K562 (cell line): ENCODE data around the gene INPP1. TPM values are rescaled to one million over a fixed set of nuclear protein-coding genes. Genes with fewer than 3 reads are reported as not detected.

ENCODE experiments used
- ATAC-seq: fragments of 200-7000 bp; cut with Tn5 transposase; 3 replicates; pipeline ENCODE4 v1.9.1; 2020; ENCODE audit warnings: moderate library complexity
- BruUV-seq: library from RNA; stranded (reverse); fragments of 400-500 nt; replicated peaks from 2 replicates; lab custom pipeline; 2021; lab: Mats Ljungman, UMichigan
- CTCF ChIA-PET: fragments of 300-600 bp; formaldehyde crosslinking; extraction: SDS; loops from one replicate; lab custom pipeline; 2021; ENCODE audit warnings: low intra/inter-chr PET ratio; lab: Yijun Ruan, JAX
- POLR2A ChIA-PET: fragments of 300-600, 350-650 bp; sonication (Branson Sonifier 250); formaldehyde crosslinking; extraction: SDS; loops from one replicate; lab custom pipeline; 2021; ENCODE audit warnings: antibody characterized with exemption, inconsistent platforms; lab: Yijun Ruan, JAX
- DNase-seq, 4 experiments: peaks; one replicate each; pipeline versions ENCODE4 v3.0.0 to v3.0.0-alpha.2; 2011 to 2018; ENCODE audit warnings: low spot score in 3 of 4, mixed read lengths in 3 of 4; ENCODE audit errors: extremely low read depth in 1 of 4
- FAIRE-seq: peaks from 2 replicates; lab custom pipeline; 2011; peaks lifted over from hg19 to GRCh38; lab: Jason Lieb, UNC
- H2AFZ ChIP-seq: 2 replicates; pipeline ENCODE4 v1.6.0; 2011; ENCODE audit warnings: low read depth, low read length, control low read depth, inconsistent platforms
- H3K27ac ChIP-seq: fragments of 200-600 bp; 3 replicates; pipeline ENCODE4 v1.8.0; 2011; ENCODE audit warnings: low read depth, mild to moderate bottlenecking, control low read depth, inconsistent platforms, low read length, moderate library complexity, mixed read lengths; ENCODE audit errors: extremely low read depth
- H3K27me3 ChIP-seq, 2 experiments: fragments of 300-600 bp in 1 of 2; 2 replicates in 1 of 2; 3 replicates in 1 of 2; pipeline versions ENCODE4 v1.6.0 to v1.8.0; 2011; ENCODE audit warnings: inconsistent platforms in 2 of 2, low read length in 2 of 2, mild to moderate bottlenecking in 1 of 2, mixed read lengths in 1 of 2, moderate library complexity in 1 of 2; ENCODE audit not compliant: control insufficient read depth in 2 of 2, insufficient read depth in 2 of 2
- H3K36me3 ChIP-seq: fragments of 300-600 bp; 3 replicates; pipeline ENCODE4 v1.8.0; 2011; ENCODE audit warnings: mild to moderate bottlenecking, low read length, inconsistent platforms; ENCODE audit not compliant: control insufficient read depth, insufficient read depth
- H3K4me1 ChIP-seq, 2 experiments: fragments of 200-600 bp in 1 of 2; replicated peaks in 1 of 2; 2 replicates in 1 of 2; 3 replicates in 1 of 2; pipeline versions ENCODE4 v1.5.1 to v1.8.0; 2011; ENCODE audit warnings: inconsistent platforms in 2 of 2, low read length in 2 of 2, mild to moderate bottlenecking in 1 of 2, mixed read lengths in 1 of 2, moderate library complexity in 1 of 2; ENCODE audit not compliant: control insufficient read depth in 2 of 2, insufficient read depth in 2 of 2
- H3K4me2 ChIP-seq: 2 replicates; pipeline ENCODE4 v1.6.1; 2011; ENCODE audit warnings: low read length, control low read depth, inconsistent platforms, mixed read lengths; ENCODE audit not compliant: insufficient read depth
- H3K4me3 ChIP-seq: fragments of 200-600 bp; sonication (generic), shearing (Covaris generic); 2 replicates; pipeline ENCODE4 v1.5.1; 2016; ENCODE audit warnings: control low read depth, inconsistent platforms
- H3K79me2 ChIP-seq: fragments of 200-600 bp; 3 replicates; pipeline ENCODE4 v1.8.0; 2011; ENCODE audit warnings: low read length, inconsistent platforms; ENCODE audit not compliant: control insufficient read depth, insufficient read depth
- H3K9ac ChIP-seq, 2 experiments: 2 replicates each; pipeline versions ENCODE4 v1.6.0 to v1.6.1; 2011; ENCODE audit warnings: low read depth in 2 of 2, low read length in 2 of 2, control low read depth in 1 of 2, inconsistent platforms in 1 of 2, mild to moderate bottlenecking in 1 of 2, mixed read lengths in 1 of 2; ENCODE audit not compliant: insufficient read depth in 1 of 2
- H3K9me1 ChIP-seq: one replicate; pipeline ENCODE4 v1.6.0; 2011; ENCODE audit warnings: inconsistent platforms, mild to moderate bottlenecking, low read length, moderate library complexity; ENCODE audit not compliant: control insufficient read depth, insufficient read depth
- H3K9me3 ChIP-seq: replicated peaks from 2 replicates; pipeline ENCODE4 v1.5.1; 2011; ENCODE audit warnings: low read depth, low read length, inconsistent platforms; ENCODE audit not compliant: control insufficient read depth, insufficient read depth
- H4K20me1 ChIP-seq: replicated peaks from 2 replicates; pipeline ENCODE4 v1.6.1; 2011; ENCODE audit warnings: low read length, inconsistent platforms, mixed read lengths; ENCODE audit not compliant: control insufficient read depth, insufficient read depth
- DMBX1 ChIP-seq: fragments of 250-450 bp; sonication (Bioruptor Pico); IDR thresholded peaks from 2 replicates; pipeline ENCODE4 v1.8.0; 2022; ENCODE audit warnings: inconsistent platforms, mild to moderate bottlenecking, moderate library complexity, borderline replicate concordance
- MIER1 ChIP-seq: fragments of 450-650 bp; IDR thresholded peaks from 2 replicates; pipeline ENCODE4 v1.6.1; 2016; ENCODE audit warnings: antibody characterized with exemption, mild to moderate bottlenecking, low read depth
- NR1H2 ChIP-seq: sonication (generic); formaldehyde crosslinking; IDR thresholded peaks from 2 replicates; pipeline ENCODE4 v1.4.0; 2020; ENCODE audit warnings: mild to moderate bottlenecking, missing genetic modification reagents
- PHF21A ChIP-seq: fragments of 450-650 bp; IDR thresholded peaks from 2 replicates; pipeline ENCODE4 v1.6.1; 2017; ENCODE audit warnings: low read depth, borderline replicate concordance
- PURB ChIP-seq: sonication (generic); formaldehyde crosslinking; IDR thresholded peaks from 2 replicates; pipeline ENCODE4 v1.9.0; 2021; ENCODE audit warnings: low read depth, mild to moderate bottlenecking, missing genetic modification reagents
- SIN3B ChIP-seq: fragments of 450-650 bp; IDR thresholded peaks from 2 replicates; pipeline ENCODE4 v1.6.1; 2017; ENCODE audit warnings: low read depth, mild to moderate bottlenecking, moderate library complexity
- SMARCA5 ChIP-seq: fragments of 450-650 bp; IDR thresholded peaks from 2 replicates; pipeline ENCODE4 v1.6.1; 2016
- SMARCE1 ChIP-seq: fragments of 450-650 bp; IDR thresholded peaks from 2 replicates; pipeline ENCODE4 v1.7.1; 2016; ENCODE audit warnings: mild to moderate bottlenecking
- TEAD4 ChIP-seq, 2 experiments: sonication (generic) in 1 of 2; formaldehyde crosslinking in 1 of 2; IDR thresholded peaks; 2 replicates each; pipeline versions ENCODE4 v1.6.1 to v1.8.0; 2012 to 2022; ENCODE audit warnings: borderline replicate concordance in 1 of 2, inconsistent platforms in 1 of 2, low read length in 1 of 2, mild to moderate bottlenecking in 1 of 2, missing genetic modification reagents in 1 of 2
- ZNF644 ChIP-seq: fragments of 200-800 bp; sonication (Bioruptor generic); IDR thresholded peaks from 2 replicates; pipeline ENCODE4 v1.6.1; 2016; ENCODE audit warnings: low read depth, missing genetic modification characterization, missing compliant biosample characterization
- in situ Hi-C: fragments of 300-500 bp; cut with MboI; formaldehyde crosslinking; loops from 4 replicates; pipeline ENCODE4 v1.15.0; 2018; ENCODE audit warnings: inconsistent platforms, mixed read lengths
- intact Hi-C: fragments of 100-400 bp; cut with micrococcal nuclease; formaldehyde crosslinking; loops from 2 replicates; pipeline ENCODE4 v1.14.2; 2022
- polyA plus RNA-seq, 8 experiments: library from polyadenylated mRNA; depleted of rRNA in 4 of 8; stranded (reverse) in 5 of 8; unstranded in 3 of 8; fragments of >200 nt; fragmentation: Nextera tagmentation in 2 of 8; fragmentation: Illumina TruSeq in 1 of 8; extraction: Ambion mirVana in 2 of 8; extraction: Trizol in 1 of 8; gene quantifications; 2 replicates each; pipeline versions ENCODE4 v1.2.1 to v1.2.3, GENCODE V29; 2011 to 2014; ENCODE audit warnings: inconsistent platforms in 1 of 8, missing spikeins in 1 of 8
- total RNA-seq, 7 experiments: library from RNA; depleted of rRNA in 6 of 7; stranded (reverse); fragments of >200 nt in 6 of 7; fragmentation: Illumina TruSeq in 2 of 7; extraction: Trizol in 2 of 7; gene quantifications; 2 replicates each; pipeline versions ENCODE4 v1.2.1 to v1.2.3, GENCODE V29; 2011 to 2021; ENCODE audit warnings: low replicate concordance in 1 of 7
- TF ChIP-seq, protein P1 (sequence below): fragments of 250-450 bp; sonication (Bioruptor Pico); IDR thresholded peaks from 2 replicates; pipeline ENCODE4 v1.4.0; 2020; ENCODE audit warnings: mild to moderate bottlenecking, moderate library complexity
- TF ChIP-seq, protein P2 (sequence below): sonication (generic); formaldehyde crosslinking; IDR thresholded peaks from 2 replicates; pipeline ENCODE4 v1.8.0; 2022; ENCODE audit warnings: mild to moderate bottlenecking, missing genetic modification reagents
- TF ChIP-seq, protein P3 (sequence below): fragments of 450-650 bp; formaldehyde crosslinking; IDR thresholded peaks from 2 replicates; pipeline ENCODE4 v1.4.0; 2020; ENCODE audit warnings: mild to moderate bottlenecking

Gene INPP1
- total and polyA plus RNA-seq, 9 of the 15 experiments (the other 6 are each of a cell fraction or from before 2014, with no cell fraction given) = 3.7 to 11.8 (median 6.5) TPM

DNA sequence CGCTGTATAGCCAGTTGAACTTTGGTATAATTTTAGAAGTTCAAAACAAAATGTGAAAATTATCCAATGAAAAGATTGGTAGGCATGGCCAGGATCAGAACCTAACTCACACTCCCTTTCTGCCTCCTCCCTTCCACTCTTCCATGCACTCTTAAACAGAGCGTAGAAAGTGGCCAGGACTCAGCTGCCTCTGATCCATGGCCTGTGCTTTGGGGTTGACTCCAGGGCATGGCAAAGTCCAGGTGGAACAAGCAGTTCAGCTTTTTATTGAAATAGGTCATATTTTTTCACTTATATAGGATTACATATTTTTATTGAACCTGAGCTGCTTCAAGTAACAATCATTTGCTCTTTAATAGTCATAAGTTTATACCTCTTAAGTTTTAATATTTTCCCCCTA is 26.2 kb downstream of the INPP1 start (continued):
- TF ChIP-seq ZNF644 (tag) = no peak
- no peak for TF ChIP-seq MIER1
- TF ChIP-seq, protein P1, sequence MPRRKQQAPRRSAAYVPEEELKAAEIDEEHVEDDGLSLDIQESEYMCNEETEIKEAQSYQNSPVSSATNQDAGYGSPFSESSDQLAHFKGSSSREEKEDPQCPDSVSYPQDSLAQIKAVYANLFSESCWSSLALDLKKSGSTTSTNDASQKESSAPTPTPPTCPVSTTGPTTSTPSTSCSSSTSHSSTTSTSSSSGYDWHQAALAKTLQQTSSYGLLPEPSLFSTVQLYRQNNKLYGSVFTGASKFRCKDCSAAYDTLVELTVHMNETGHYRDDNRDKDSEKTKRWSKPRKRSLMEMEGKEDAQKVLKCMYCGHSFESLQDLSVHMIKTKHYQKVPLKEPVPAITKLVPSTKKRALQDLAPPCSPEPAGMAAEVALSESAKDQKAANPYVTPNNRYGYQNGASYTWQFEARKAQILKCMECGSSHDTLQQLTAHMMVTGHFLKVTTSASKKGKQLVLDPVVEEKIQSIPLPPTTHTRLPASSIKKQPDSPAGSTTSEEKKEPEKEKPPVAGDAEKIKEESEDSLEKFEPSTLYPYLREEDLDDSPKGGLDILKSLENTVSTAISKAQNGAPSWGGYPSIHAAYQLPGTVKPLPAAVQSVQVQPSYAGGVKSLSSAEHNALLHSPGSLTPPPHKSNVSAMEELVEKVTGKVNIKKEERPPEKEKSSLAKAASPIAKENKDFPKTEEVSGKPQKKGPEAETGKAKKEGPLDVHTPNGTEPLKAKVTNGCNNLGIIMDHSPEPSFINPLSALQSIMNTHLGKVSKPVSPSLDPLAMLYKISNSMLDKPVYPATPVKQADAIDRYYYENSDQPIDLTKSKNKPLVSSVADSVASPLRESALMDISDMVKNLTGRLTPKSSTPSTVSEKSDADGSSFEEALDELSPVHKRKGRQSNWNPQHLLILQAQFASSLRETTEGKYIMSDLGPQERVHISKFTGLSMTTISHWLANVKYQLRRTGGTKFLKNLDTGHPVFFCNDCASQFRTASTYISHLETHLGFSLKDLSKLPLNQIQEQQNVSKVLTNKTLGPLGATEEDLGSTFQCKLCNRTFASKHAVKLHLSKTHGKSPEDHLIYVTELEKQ (CRISPR knock-in tag) = no peak

DNA sequence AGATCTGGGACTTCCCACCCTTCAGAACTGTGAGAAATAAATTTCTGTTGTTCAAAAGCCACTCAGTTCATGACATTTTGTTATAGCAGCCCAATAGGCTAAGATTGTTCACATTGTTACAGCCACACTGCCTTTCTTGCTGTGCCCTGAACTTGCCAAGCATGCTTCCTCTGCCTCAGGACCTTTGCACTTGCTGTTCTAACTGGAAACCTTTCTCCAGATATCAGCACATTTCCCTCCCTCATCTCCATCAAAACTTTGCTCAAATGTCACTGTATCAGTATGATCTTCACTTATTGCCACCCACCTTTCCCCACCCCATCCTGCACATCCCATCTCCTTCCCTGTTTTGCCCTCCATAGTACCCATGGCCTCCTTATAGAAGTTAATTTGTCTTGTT is 32.7 kb downstream of the INPP1 start:
- ChIA-PET POLR2A (no interaction called here), CTCF (no interaction called here)
- H3K9me3 ChIP-seq = no peaks in the 10 kb centered on the region
- peaks cover 5 to 26% of the 10 kb centered on the region in 2 experiments; a peak in 4 of 5 replicates for H3K4me1 ChIP-seq
- no peak overlapping the region for H3K9ac ChIP-seq
- no peak for DNase-seq
- no peaks in the 10 kb centered on the region for H4K20me1 ChIP-seq
- H3K9me1 ChIP-seq = no peaks in the 10 kb centered on the region
- intact Hi-C loops (no loop called here), in situ Hi-C loops (no loop called here)
- BruUV-seq = no TSS peak
- ATAC-seq = no peak
- no peak overlapping the region for H2AFZ ChIP-seq
- no peak overlapping the region for H3K4me3 ChIP-seq
- no peaks in the 10 kb centered on the region for H3K36me3 ChIP-seq
- no peak for FAIRE-seq
- H3K79me2 ChIP-seq = no peaks in the 10 kb centered on the region
- no peaks in the 10 kb centered on the region for H3K27me3 ChIP-seq
- no peak overlapping the region for H3K4me2 ChIP-seq
- H3K27ac ChIP-seq = no peak overlapping the region
- TF ChIP-seq, protein P2, sequence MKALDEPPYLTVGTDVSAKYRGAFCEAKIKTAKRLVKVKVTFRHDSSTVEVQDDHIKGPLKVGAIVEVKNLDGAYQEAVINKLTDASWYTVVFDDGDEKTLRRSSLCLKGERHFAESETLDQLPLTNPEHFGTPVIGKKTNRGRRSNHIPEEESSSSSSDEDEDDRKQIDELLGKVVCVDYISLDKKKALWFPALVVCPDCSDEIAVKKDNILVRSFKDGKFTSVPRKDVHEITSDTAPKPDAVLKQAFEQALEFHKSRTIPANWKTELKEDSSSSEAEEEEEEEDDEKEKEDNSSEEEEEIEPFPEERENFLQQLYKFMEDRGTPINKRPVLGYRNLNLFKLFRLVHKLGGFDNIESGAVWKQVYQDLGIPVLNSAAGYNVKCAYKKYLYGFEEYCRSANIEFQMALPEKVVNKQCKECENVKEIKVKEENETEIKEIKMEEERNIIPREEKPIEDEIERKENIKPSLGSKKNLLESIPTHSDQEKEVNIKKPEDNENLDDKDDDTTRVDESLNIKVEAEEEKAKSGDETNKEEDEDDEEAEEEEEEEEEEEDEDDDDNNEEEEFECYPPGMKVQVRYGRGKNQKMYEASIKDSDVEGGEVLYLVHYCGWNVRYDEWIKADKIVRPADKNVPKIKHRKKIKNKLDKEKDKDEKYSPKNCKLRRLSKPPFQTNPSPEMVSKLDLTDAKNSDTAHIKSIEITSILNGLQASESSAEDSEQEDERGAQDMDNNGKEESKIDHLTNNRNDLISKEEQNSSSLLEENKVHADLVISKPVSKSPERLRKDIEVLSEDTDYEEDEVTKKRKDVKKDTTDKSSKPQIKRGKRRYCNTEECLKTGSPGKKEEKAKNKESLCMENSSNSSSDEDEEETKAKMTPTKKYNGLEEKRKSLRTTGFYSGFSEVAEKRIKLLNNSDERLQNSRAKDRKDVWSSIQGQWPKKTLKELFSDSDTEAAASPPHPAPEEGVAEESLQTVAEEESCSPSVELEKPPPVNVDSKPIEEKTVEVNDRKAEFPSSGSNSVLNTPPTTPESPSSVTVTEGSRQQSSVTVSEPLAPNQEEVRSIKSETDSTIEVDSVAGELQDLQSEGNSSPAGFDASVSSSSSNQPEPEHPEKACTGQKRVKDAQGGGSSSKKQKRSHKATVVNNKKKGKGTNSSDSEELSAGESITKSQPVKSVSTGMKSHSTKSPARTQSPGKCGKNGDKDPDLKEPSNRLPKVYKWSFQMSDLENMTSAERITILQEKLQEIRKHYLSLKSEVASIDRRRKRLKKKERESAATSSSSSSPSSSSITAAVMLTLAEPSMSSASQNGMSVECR = no peak
- TF ChIP-seq SMARCE1 (no peak), NR1H2 (no peak), TEAD4 (IDR thresholded peaks at IDR 0.05; ENCODE audit: low read length) (no peak), TEAD4 (CRISPR knock-in tag; IDR thresholded peaks at IDR 0.05; ENCODE audit: borderline replicate concordance) (no peak), SMARCA5 (0 out of 2 replicates have a peak, but pooled peaks have one; percentile 24), PHF21A (no peak), DMBX1 (CRISPR knock-in tag) (no peak), PURB (CRISPR knock-in tag) (no peak), SIN3B (no peak)
- TF ChIP-seq, protein P3, sequence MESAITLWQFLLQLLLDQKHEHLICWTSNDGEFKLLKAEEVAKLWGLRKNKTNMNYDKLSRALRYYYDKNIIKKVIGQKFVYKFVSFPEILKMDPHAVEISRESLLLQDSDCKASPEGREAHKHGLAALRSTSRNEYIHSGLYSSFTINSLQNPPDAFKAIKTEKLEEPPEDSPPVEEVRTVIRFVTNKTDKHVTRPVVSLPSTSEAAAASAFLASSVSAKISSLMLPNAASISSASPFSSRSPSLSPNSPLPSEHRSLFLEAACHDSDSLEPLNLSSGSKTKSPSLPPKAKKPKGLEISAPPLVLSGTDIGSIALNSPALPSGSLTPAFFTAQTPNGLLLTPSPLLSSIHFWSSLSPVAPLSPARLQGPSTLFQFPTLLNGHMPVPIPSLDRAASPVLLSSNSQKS (CRISPR knock-in tag) = no peak
